Measurements from ENCODE around the gene ZNF420. TPM values are rescaled to one million over a fixed set of nuclear protein-coding genes. Genes with fewer than 3 reads are reported as not detected.
A peak's percentile ranks its signal among the peaks of the same experiment; 100 is the strongest.

The ZNF420 gene
- total RNA-seq (2021) (10.4 to 14.9 TPM (median 12.3 TPM) in 3 replicates), Bru-seq, nascent RNA (percentile 69 among the genes with signal in this experiment)
- long read RNA-seq, experiment 1, transcript ZNF420-202 (5 exons, 3,535 nt): major isoform, 32 of 48 reads
- long read RNA-seq, experiment 1, partial matches to known transcripts: 0 of 48 reads
- long read RNA-seq, experiment 1, other reads (novel, unspliced or antisense): 13 of 48 reads
- long read RNA-seq, experiment 2, transcript ZNF420-202 (5 exons, 3,535 nt): major isoform, 5 of 14 reads
- long read RNA-seq, experiment 2, partial matches to known transcripts: 0 of 14 reads
- long read RNA-seq, experiment 2, other reads (novel, unspliced or antisense): 8 of 14 reads
- long read RNA-seq, experiment 3: 0 reads

- Mint-ChIP-seq H3K4me3 (peak within 1 kb of the TSS; percentile 92), H3K9me3 (peaks cover 34% of the 10 kb centered on the region), H3K27ac (peak within 1 kb of the TSS; percentile 81), H3K27me3 (ENCODE audit: low read depth) (peaks cover 7% of the 10 kb centered on the region; the same call in 1 of the 2 replicates), H3K36me3 (peaks cover 26% of the 10 kb centered on the region), H3K4me1 (peaks cover 17% of the 10 kb centered on the region)
- CTCF ChIA-PET: interaction anchor here (1.1 to 1.4 kb wide), 2 partner anchors 94 to 105 kb away, joined by 3 to 7 read pairs; partner anchors contain the start of gene ZNF585A
- POLR2A ChIA-PET: interaction anchor here (0.5 to 1.3 kb wide), 5 partner anchors 94 to 228 kb away, joined by 3 to 4 read pairs (median 3); partner anchors contain the start of genes ZNF568, ZNF585A and ZNF829
- DNase-seq (ENCODE audit: low spot score): peak; percentile 95
- peak; percentile 97 for ATAC-seq
- TF ChIP-seq CBFB (CRISPR knock-in tag; IDR thresholded peaks at IDR 0.05; ENCODE audit: low read depth): 0 out of 2 replicates have a peak, but pooled peaks have one; percentile 46
- TF ChIP-seq E2F5 (CRISPR knock-in tag; IDR thresholded peaks at IDR 0.05): peak; percentile 62
- TF ChIP-seq MAX (CRISPR knock-in tag; IDR thresholded peaks at IDR 0.05): peak; percentile 92
- TF ChIP-seq CREM (CRISPR knock-in tag; IDR thresholded peaks at IDR 0.05): 0 out of 2 replicates have a peak, but pooled peaks have one; percentile 44
- 0 out of 2 replicates have a peak, but pooled peaks have one; percentile 51 for TF ChIP-seq TCF7 (CRISPR knock-in tag; IDR thresholded peaks at IDR 0.05; ENCODE audit: low read depth)
- peak; percentile 72; the same call in 1 of the 2 replicates for TF ChIP-seq MYBL2 (CRISPR knock-in tag; IDR thresholded peaks at IDR 0.05)
- TF ChIP-seq FOXK1 (CRISPR knock-in tag; IDR thresholded peaks at IDR 0.05): 0 out of 2 replicates have a peak, but pooled peaks have one; percentile 21
- 0 out of 2 replicates have a peak, but pooled peaks have one; percentile 63 for TF ChIP-seq ZBTB43 (CRISPR knock-in tag; IDR thresholded peaks at IDR 0.05)
- TF ChIP-seq NFE2L1 (CRISPR knock-in tag; IDR thresholded peaks at IDR 0.05): peak; percentile 52; the same call in 1 of the 2 replicates
- no peak for TF ChIP-seq EMX1 (CRISPR knock-in tag; IDR thresholded peaks at IDR 0.05)
- TF ChIP-seq NR3C1 (CRISPR knock-in tag; conservative IDR thresholded peaks at IDR 0.05; ENCODE audit: low read depth): no peak
- TF ChIP-seq HMGXB4 (CRISPR knock-in tag; IDR thresholded peaks at IDR 0.05): peak; percentile 72
- TF ChIP-seq SMAD4 (CRISPR knock-in tag; IDR thresholded peaks at IDR 0.05): no peak; the same call in 1 of the 2 replicates
- peak; percentile 80 for TF ChIP-seq GABPB1 (CRISPR knock-in tag; IDR thresholded peaks at IDR 0.05)
- TF ChIP-seq SP1 (CRISPR knock-in tag; conservative IDR thresholded peaks at IDR 0.05): peak; percentile 74
- TF ChIP-seq PRDM15 (CRISPR knock-in tag; IDR thresholded peaks at IDR 0.05): no peak
- TF ChIP-seq ETV6 (CRISPR knock-in tag; IDR thresholded peaks at IDR 0.05): no peak; the same call in 1 of the 2 replicates
- TF ChIP-seq FOXP1 (CRISPR knock-in tag; IDR thresholded peaks at IDR 0.05; ENCODE audit: borderline replicate concordance): peak; percentile 76; the same call in 1 of the 2 replicates
- TF ChIP-seq USF1 (CRISPR knock-in tag; IDR thresholded peaks at IDR 0.05): peak; percentile 44; the same call in 1 of the 2 replicates
These were observed at the start of gene ZNF420 for GRCh38 chr19:37077934-37078716. ZNF420 (plus strand) TSS chr19:37078433; CDS start chr19:37089119, 10,686 bp downstream.

All from WTC11 (cell line).